ENCODE data around the gene RGL1. TPM values are rescaled to one million over a fixed set of nuclear protein-coding genes. Genes with fewer than 3 reads are reported as not detected.

The RGL1 gene
- total RNA-seq, 1 experiment from 2014 or later: 4.8 TPM

- Mint-ChIP-seq H3K27me3 (ENCODE audit: unreplicated experiment) (no peaks in the 10 kb centered on the region), H3K27ac (ENCODE audit: unreplicated experiment) (no peak overlapping the region), H3K9me3 (ENCODE audit: low read depth, unreplicated experiment) (no peaks in the 10 kb centered on the region), H3K4me1 (ENCODE audit: low read depth, unreplicated experiment) (peaks cover 16% of the 10 kb centered on the region), H3K4me3 (ENCODE audit: low read depth, unreplicated experiment) (no peak overlapping the region), H3K36me3 (ENCODE audit: insufficient read depth, unreplicated experiment) (no peaks in the 10 kb centered on the region)
- CTCF ChIA-PET: no interaction called here
- BruUV-seq (replicated peaks): no TSS peak
- DNase-seq: no peak
- no peak for TF ChIP-seq CTCF (IDR thresholded peaks at IDR 0.05; ENCODE audit: unreplicated experiment)
- intact Hi-C loops (cut with micrococcal nuclease; ENCODE audit: unreplicated experiment): no loop called here
Observed at GRCh38 chr1:183850852-183851251, 45.9 kb downstream of the RGL1 start.

GRCh38 chr1:183859119-183859518 lies 54.2 kb downstream of the RGL1 start:
- Mint-ChIP-seq H3K27me3 (ENCODE audit: unreplicated experiment) (no peaks in the 10 kb centered on the region), H3K9me3 (ENCODE audit: low read depth, unreplicated experiment) (no peaks in the 10 kb centered on the region), H3K27ac (ENCODE audit: unreplicated experiment) (no peak overlapping the region), H3K4me3 (ENCODE audit: low read depth, unreplicated experiment) (no peak overlapping the region), H3K4me1 (ENCODE audit: low read depth, unreplicated experiment) (no peaks in the 10 kb centered on the region), H3K36me3 (ENCODE audit: insufficient read depth, unreplicated experiment) (no peaks in the 10 kb centered on the region)
- TF ChIP-seq CTCF (IDR thresholded peaks at IDR 0.05; ENCODE audit: unreplicated experiment): no peak
- CTCF ChIA-PET: no interaction called here
- BruUV-seq (replicated peaks): no TSS peak
- DNase-seq: no peak
- intact Hi-C loops (cut with micrococcal nuclease; ENCODE audit: unreplicated experiment): no loop called here

- no TSS peak for BruUV-seq (replicated peaks)
- no peak overlapping the region for H3K4me3 Mint-ChIP-seq (ENCODE audit: low read depth, unreplicated experiment)
- no peak overlapping the region for H3K27ac Mint-ChIP-seq (ENCODE audit: unreplicated experiment)
- intact Hi-C loops (cut with micrococcal nuclease; ENCODE audit: unreplicated experiment): no loop called here
- no peaks in the 10 kb centered on the region for H3K9me3 Mint-ChIP-seq (ENCODE audit: low read depth, unreplicated experiment)
- no peak for DNase-seq
- no peaks in the 10 kb centered on the region for H3K4me1 Mint-ChIP-seq (ENCODE audit: low read depth, unreplicated experiment)
- H3K27me3 Mint-ChIP-seq (ENCODE audit: unreplicated experiment): no peaks in the 10 kb centered on the region
- CTCF ChIA-PET: no interaction called here
- no peak for TF ChIP-seq CTCF (IDR thresholded peaks at IDR 0.05; ENCODE audit: unreplicated experiment)
- no peaks in the 10 kb centered on the region for H3K36me3 Mint-ChIP-seq (ENCODE audit: insufficient read depth, unreplicated experiment)
Observed at GRCh38 chr1:183859831-183860230, 54.9 kb downstream of the RGL1 start.

GRCh38 chr1:183862967-183863366 lies 58.0 kb downstream of the RGL1 start:
- Mint-ChIP-seq H3K27ac (ENCODE audit: unreplicated experiment) (no peak overlapping the region), H3K27me3 (ENCODE audit: unreplicated experiment) (no peaks in the 10 kb centered on the region), H3K4me3 (ENCODE audit: low read depth, unreplicated experiment) (no peak overlapping the region), H3K36me3 (ENCODE audit: insufficient read depth, unreplicated experiment) (no peaks in the 10 kb centered on the region), H3K4me1 (ENCODE audit: low read depth, unreplicated experiment) (no peaks in the 10 kb centered on the region), H3K9me3 (ENCODE audit: low read depth, unreplicated experiment) (no peaks in the 10 kb centered on the region)
- intact Hi-C loops (cut with micrococcal nuclease; ENCODE audit: unreplicated experiment): no loop called here
- DNase-seq: no peak
- no TSS peak for BruUV-seq (replicated peaks)
- TF ChIP-seq CTCF (IDR thresholded peaks at IDR 0.05; ENCODE audit: unreplicated experiment): no peak
- CTCF ChIA-PET: no interaction called here
